Liver (tissue), 3 donors: ENCODE results near the gene TBX2.
A peak's percentile ranks its signal among the peaks of the same experiment; 100 is the strongest.

Experiments used
- HNF4A ChIP-seq, 2 donors: conservative IDR thresholded peaks; 2 replicates each; pipeline ENCODE4 v1.6.1; 2016; ENCODE audit warnings: antibody characterized with exemption in 2 of 2, mild to moderate bottlenecking in 2 of 2
- NR2F2 ChIP-seq: IDR thresholded peaks from 2 replicates; pipeline ENCODE4 v1.6.1; 2016; ENCODE audit warnings: antibody characterized with exemption
- RAD21 ChIP-seq, 2 donors: IDR thresholded peaks; 2 replicates each; pipeline ENCODE4 v1.6.1; 2016; ENCODE audit warnings: antibody characterized with exemption in 2 of 2, mild to moderate bottlenecking in 2 of 2
- RXRA ChIP-seq, 2 donors: IDR thresholded peaks; 2 replicates each; pipeline ENCODE4 v1.6.1; 2017 to 2018; ENCODE audit warnings: antibody characterized with exemption in 2 of 2, mild to moderate bottlenecking in 1 of 2
- SP1 ChIP-seq: IDR thresholded peaks from 2 replicates; pipeline ENCODE4 v1.6.1; 2018; ENCODE audit warnings: antibody characterized with exemption, mild to moderate bottlenecking
- TAF1 ChIP-seq: conservative IDR thresholded peaks from 2 replicates; pipeline ENCODE4 v1.6.1; 2016; ENCODE audit warnings: antibody characterized with exemption, mild to moderate bottlenecking
- YY1 ChIP-seq: IDR thresholded peaks from 2 replicates; pipeline ENCODE4 v1.6.1; 2016; ENCODE audit warnings: antibody characterized with exemption, mild to moderate bottlenecking
- TF ChIP-seq, protein P1 (sequence below): fragments of 150-350 bp; IDR thresholded peaks from 2 replicates; pipeline ENCODE4 v1.5.1; 2017; ENCODE audit warnings: improper control_type of control experiment, low read depth, low read length; ENCODE audit not compliant: missing input control
- TF ChIP-seq, protein P2 (sequence below): IDR thresholded peaks from 2 replicates; pipeline ENCODE4 v1.6.1; 2016; ENCODE audit warnings: antibody characterized with exemption, mild to moderate bottlenecking
- TF ChIP-seq, protein P3 (sequence below): IDR thresholded peaks from 2 replicates; pipeline ENCODE4 v1.6.1; 2016; ENCODE audit warnings: antibody characterized with exemption
- donor health status: healthy.
- donor health status: healthy.

DNA sequence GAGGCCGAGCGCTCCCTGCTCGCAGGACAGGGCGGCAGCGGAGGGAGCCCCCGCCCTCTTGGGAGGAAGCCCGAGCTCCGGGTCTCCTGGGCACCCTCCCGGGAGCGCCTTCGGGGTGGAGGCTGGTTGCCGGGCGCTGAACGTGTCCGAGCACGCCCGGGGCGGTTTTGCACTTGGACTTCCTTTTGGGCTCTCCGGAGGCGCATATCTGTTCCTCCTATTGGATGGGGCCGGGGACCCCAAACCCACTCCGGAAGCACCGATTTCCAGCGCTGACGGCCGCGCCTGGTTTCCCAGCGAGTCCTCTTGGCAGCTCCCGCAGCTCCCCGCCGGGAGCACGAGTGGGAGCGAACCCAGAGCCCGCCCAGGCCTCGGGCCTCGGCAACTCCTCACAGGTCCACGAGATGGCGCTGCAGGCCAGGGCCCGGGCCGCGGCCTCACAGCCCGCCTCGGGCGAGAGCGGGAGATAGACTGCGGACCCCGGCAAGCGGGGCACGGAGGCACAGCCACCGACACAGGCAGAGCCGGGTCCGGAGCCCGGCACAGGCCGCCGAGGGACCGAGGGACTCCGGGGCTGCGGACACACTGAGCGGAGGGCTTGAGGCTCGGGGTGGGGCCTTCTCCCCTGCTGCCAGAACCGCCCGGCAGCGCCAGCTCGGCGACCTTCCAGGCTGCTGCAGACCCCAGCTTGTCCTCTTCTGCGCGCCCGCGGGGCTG is 12.7 kb downstream of the TBX2 start:
- TF ChIP-seq, protein P1, sequence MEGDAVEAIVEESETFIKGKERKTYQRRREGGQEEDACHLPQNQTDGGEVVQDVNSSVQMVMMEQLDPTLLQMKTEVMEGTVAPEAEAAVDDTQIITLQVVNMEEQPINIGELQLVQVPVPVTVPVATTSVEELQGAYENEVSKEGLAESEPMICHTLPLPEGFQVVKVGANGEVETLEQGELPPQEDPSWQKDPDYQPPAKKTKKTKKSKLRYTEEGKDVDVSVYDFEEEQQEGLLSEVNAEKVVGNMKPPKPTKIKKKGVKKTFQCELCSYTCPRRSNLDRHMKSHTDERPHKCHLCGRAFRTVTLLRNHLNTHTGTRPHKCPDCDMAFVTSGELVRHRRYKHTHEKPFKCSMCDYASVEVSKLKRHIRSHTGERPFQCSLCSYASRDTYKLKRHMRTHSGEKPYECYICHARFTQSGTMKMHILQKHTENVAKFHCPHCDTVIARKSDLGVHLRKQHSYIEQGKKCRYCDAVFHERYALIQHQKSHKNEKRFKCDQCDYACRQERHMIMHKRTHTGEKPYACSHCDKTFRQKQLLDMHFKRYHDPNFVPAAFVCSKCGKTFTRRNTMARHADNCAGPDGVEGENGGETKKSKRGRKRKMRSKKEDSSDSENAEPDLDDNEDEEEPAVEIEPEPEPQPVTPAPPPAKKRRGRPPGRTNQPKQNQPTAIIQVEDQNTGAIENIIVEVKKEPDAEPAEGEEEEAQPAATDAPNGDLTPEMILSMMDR = peak; percentile 99
- TF ChIP-seq, protein P2, sequence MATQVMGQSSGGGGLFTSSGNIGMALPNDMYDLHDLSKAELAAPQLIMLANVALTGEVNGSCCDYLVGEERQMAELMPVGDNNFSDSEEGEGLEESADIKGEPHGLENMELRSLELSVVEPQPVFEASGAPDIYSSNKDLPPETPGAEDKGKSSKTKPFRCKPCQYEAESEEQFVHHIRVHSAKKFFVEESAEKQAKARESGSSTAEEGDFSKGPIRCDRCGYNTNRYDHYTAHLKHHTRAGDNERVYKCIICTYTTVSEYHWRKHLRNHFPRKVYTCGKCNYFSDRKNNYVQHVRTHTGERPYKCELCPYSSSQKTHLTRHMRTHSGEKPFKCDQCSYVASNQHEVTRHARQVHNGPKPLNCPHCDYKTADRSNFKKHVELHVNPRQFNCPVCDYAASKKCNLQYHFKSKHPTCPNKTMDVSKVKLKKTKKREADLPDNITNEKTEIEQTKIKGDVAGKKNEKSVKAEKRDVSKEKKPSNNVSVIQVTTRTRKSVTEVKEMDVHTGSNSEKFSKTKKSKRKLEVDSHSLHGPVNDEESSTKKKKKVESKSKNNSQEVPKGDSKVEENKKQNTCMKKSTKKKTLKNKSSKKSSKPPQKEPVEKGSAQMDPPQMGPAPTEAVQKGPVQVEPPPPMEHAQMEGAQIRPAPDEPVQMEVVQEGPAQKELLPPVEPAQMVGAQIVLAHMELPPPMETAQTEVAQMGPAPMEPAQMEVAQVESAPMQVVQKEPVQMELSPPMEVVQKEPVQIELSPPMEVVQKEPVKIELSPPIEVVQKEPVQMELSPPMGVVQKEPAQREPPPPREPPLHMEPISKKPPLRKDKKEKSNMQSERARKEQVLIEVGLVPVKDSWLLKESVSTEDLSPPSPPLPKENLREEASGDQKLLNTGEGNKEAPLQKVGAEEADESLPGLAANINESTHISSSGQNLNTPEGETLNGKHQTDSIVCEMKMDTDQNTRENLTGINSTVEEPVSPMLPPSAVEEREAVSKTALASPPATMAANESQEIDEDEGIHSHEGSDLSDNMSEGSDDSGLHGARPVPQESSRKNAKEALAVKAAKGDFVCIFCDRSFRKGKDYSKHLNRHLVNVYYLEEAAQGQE = no peak
- TF ChIP-seq TAF1 = no peak
- TF ChIP-seq, protein P3, sequence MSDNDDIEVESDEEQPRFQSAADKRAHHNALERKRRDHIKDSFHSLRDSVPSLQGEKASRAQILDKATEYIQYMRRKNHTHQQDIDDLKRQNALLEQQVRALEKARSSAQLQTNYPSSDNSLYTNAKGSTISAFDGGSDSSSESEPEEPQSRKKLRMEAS = no peak
- TF ChIP-seq YY1 = no peak
- TF ChIP-seq SP1 = peak; percentile 25
- TF ChIP-seq NR2F2 = peak; percentile 7
- TF ChIP-seq RAD21 (IDR thresholded peaks at IDR 0.05) = peak; percentile 95 to 98
- TF ChIP-seq RXRA (IDR thresholded peaks at IDR 0.05) = no peak
- no peak for TF ChIP-seq HNF4A (conservative IDR thresholded peaks at IDR 0.05)
